Activated CD8-positive, alpha-beta T cell treated with anti-CD3 and anti-CD28 coated beads, Interleukin-2, amount 10 ng/mL, durations not matched to agents 7 days and 5 days (primary cell): ENCODE measurements around the gene TMEM232. TPM values are rescaled to one million over a fixed set of nuclear protein-coding genes. Genes with fewer than 3 reads are reported as not detected.

Source experiments
- ATAC-seq: fragments of 150-1000 bp; cut with Tn5 transposase; one replicate; pipeline ENCODE4 v1.10.0; 2021; ENCODE audit warnings: moderate library complexity
- CTCF ChIA-PET: fragments of 350-600 bp; sonication (Branson Sonifier 250); formaldehyde crosslinking; loops from one replicate; lab custom pipeline; 2021; ENCODE audit warnings: antibody characterized with exemption; lab: Charles Lee
- POLR2A ChIA-PET: fragments of 350-600 bp; sonication (Branson Sonifier 250); formaldehyde crosslinking; loops from one replicate; lab custom pipeline; 2021; ENCODE audit warnings: antibody characterized with exemption; lab: Charles Lee
- DNase-seq: peaks from one replicate; pipeline ENCODE4 v3.0.0-alpha.2; 2020
- H3K27ac Mint-ChIP-seq: one replicate; pipeline ENCODE4 v1.8.0; 2021; ENCODE audit warnings: mild to moderate bottlenecking, mixed read lengths
- H3K27me3 Mint-ChIP-seq: one replicate; pipeline ENCODE4 v1.8.0; 2021; ENCODE audit warnings: low read depth, mixed read lengths
- H3K36me3 Mint-ChIP-seq: one replicate; pipeline ENCODE4 v1.8.0; 2021; ENCODE audit warnings: low read depth, mixed read lengths
- H3K4me1 Mint-ChIP-seq: one replicate; pipeline ENCODE4 v1.8.0; 2021; ENCODE audit warnings: low read depth, mixed read lengths
- H3K4me3 Mint-ChIP-seq: one replicate; pipeline ENCODE4 v1.8.0; 2021; ENCODE audit warnings: mild to moderate bottlenecking, mixed read lengths
- H3K9me3 Mint-ChIP-seq: one replicate; pipeline ENCODE4 v1.8.0; 2022; ENCODE audit warnings: mixed read lengths; ENCODE audit not compliant: insufficient read depth
- total RNA-seq, 2 experiments: library from RNA; stranded (reverse); gene quantifications; one replicate each; pipeline ENCODE4 v1.2.3, GENCODE V29; 2021

Gene TMEM232
- total RNA-seq, 2 experiments from 2014 or later: 0.26 to 0.47 TPM

- Mint-ChIP-seq H3K4me1 (no peaks in the 10 kb centered on the region), H3K9me3 (no peaks in the 10 kb centered on the region), H3K36me3 (no peaks in the 10 kb centered on the region), H3K27me3 (peaks cover 3% of the 10 kb centered on the region), H3K27ac (no peak overlapping the region), H3K4me3 (no peak overlapping the region)
- no peak for DNase-seq
- no peak for ATAC-seq
- CTCF ChIA-PET: no interaction called here
- POLR2A ChIA-PET: no interaction called here
Measured at GRCh38 chr5:110653231-110653970, 73.1 kb downstream of the TMEM232 start.

- Mint-ChIP-seq H3K4me1 (no peaks in the 10 kb centered on the region), H3K27ac (no peak overlapping the region), H3K9me3 (no peaks in the 10 kb centered on the region), H3K36me3 (no peaks in the 10 kb centered on the region), H3K4me3 (no peak overlapping the region), H3K27me3 (peaks cover 3% of the 10 kb centered on the region)
- ATAC-seq (no peak), DNase-seq (no peak)
- CTCF ChIA-PET: no interaction called here
- POLR2A ChIA-PET: no interaction called here
Measured at GRCh38 chr5:110651507-110651906, 75.0 kb downstream of the TMEM232 start.

- Mint-ChIP-seq H3K27ac (no peak overlapping the region), H3K36me3 (no peaks in the 10 kb centered on the region), H3K4me3 (no peak overlapping the region), H3K9me3 (no peaks in the 10 kb centered on the region), H3K27me3 (peaks cover 5% of the 10 kb centered on the region), H3K4me1 (no peaks in the 10 kb centered on the region)
- ChIA-PET POLR2A (no interaction called here), CTCF (no interaction called here)
- DNase-seq (no peak), ATAC-seq (no peak)
Measured at GRCh38 chr5:110644357-110644756, 82.1 kb downstream of the TMEM232 start.

GRCh38 chr5:110638970-110639902 lies 87.2 kb downstream of the TMEM232 start:
- no peak overlapping the region for H3K27ac Mint-ChIP-seq
- H3K4me1 Mint-ChIP-seq: no peaks in the 10 kb centered on the region
- H3K9me3 Mint-ChIP-seq: no peaks in the 10 kb centered on the region
- H3K4me3 Mint-ChIP-seq: no peak overlapping the region
- no peak for ATAC-seq
- POLR2A ChIA-PET: no interaction called here
- H3K27me3 Mint-ChIP-seq: no peaks in the 10 kb centered on the region
- DNase-seq: no peak
- CTCF ChIA-PET: interaction anchor here (0.8 to 1.4 kb wide), 2 partner anchors 10 to 13 kb away, joined by 3 read pairs; no protein-coding TSS in a partner anchor
- no peaks in the 10 kb centered on the region for H3K36me3 Mint-ChIP-seq

GRCh38 chr5:110634475-110634874 lies 92.0 kb downstream of the TMEM232 start:
- ChIA-PET POLR2A (no interaction called here), CTCF (no interaction called here)
- no peaks in the 10 kb centered on the region for H3K27me3 Mint-ChIP-seq
- DNase-seq: no peak
- no peak for ATAC-seq
- no peaks in the 10 kb centered on the region for H3K4me1 Mint-ChIP-seq
- H3K36me3 Mint-ChIP-seq: no peaks in the 10 kb centered on the region
- no peak overlapping the region for H3K4me3 Mint-ChIP-seq
- H3K27ac Mint-ChIP-seq: no peak overlapping the region
- no peaks in the 10 kb centered on the region for H3K9me3 Mint-ChIP-seq

GRCh38 chr5:110631236-110631635 lies 95.2 kb downstream of the TMEM232 start:
- CTCF ChIA-PET: no interaction called here
- Mint-ChIP-seq H3K4me3 (no peak overlapping the region), H3K36me3 (no peaks in the 10 kb centered on the region), H3K27me3 (no peaks in the 10 kb centered on the region), H3K27ac (no peak overlapping the region), H3K4me1 (no peaks in the 10 kb centered on the region), H3K9me3 (no peaks in the 10 kb centered on the region)
- no peak for DNase-seq
- POLR2A ChIA-PET: no interaction called here
- no peak for ATAC-seq

- ChIA-PET CTCF (no interaction called here), POLR2A (no interaction called here)
- Mint-ChIP-seq H3K27me3 (no peaks in the 10 kb centered on the region), H3K27ac (no peak overlapping the region), H3K36me3 (no peaks in the 10 kb centered on the region), H3K4me1 (no peaks in the 10 kb centered on the region), H3K4me3 (no peak overlapping the region), H3K9me3 (no peaks in the 10 kb centered on the region)
- DNase-seq: no peak
- no peak for ATAC-seq
Measured at GRCh38 chr5:110630350-110630749, 96.1 kb downstream of the TMEM232 start.

- CTCF ChIA-PET: interaction anchor here (1.6 to 2.0 kb wide), 2 partner anchors 11 to 937 kb away, joined by 4 to 7 read pairs; no protein-coding TSS in a partner anchor
- Mint-ChIP-seq H3K4me3 (no peak overlapping the region), H3K9me3 (no peaks in the 10 kb centered on the region), H3K27me3 (no peaks in the 10 kb centered on the region), H3K27ac (no peak overlapping the region), H3K36me3 (no peaks in the 10 kb centered on the region), H3K4me1 (no peaks in the 10 kb centered on the region)
- ATAC-seq: no peak
- DNase-seq: no peak
- POLR2A ChIA-PET: no interaction called here
Measured at GRCh38 chr5:110625376-110625999, 101.0 kb downstream of the TMEM232 start.

GRCh38 chr5:110623874-110624273 lies 102.6 kb downstream of the TMEM232 start:
- ATAC-seq (no peak), DNase-seq (no peak)
- CTCF ChIA-PET: interaction anchor here (1.1 kb wide), 1 partner anchor 183 kb away, joined by 3 read pairs; no protein-coding TSS in a partner anchor
- no peak overlapping the region for H3K4me3 Mint-ChIP-seq
- H3K27me3 Mint-ChIP-seq: no peaks in the 10 kb centered on the region
- POLR2A ChIA-PET: no interaction called here
- H3K36me3 Mint-ChIP-seq: no peaks in the 10 kb centered on the region
- no peak overlapping the region for H3K27ac Mint-ChIP-seq
- H3K9me3 Mint-ChIP-seq: no peaks in the 10 kb centered on the region
- H3K4me1 Mint-ChIP-seq: no peaks in the 10 kb centered on the region

GRCh38 chr5:110618941-110619340 lies 107.5 kb downstream of the TMEM232 start:
- Mint-ChIP-seq H3K36me3 (no peaks in the 10 kb centered on the region), H3K9me3 (peaks cover 5% of the 10 kb centered on the region), H3K4me3 (no peak overlapping the region), H3K4me1 (no peaks in the 10 kb centered on the region), H3K27me3 (no peaks in the 10 kb centered on the region), H3K27ac (no peak overlapping the region)
- ATAC-seq: no peak
- DNase-seq: no peak
- POLR2A ChIA-PET: no interaction called here
- CTCF ChIA-PET: no interaction called here

- no peak for ATAC-seq
- DNase-seq: no peak
- POLR2A ChIA-PET: no interaction called here
- Mint-ChIP-seq H3K4me3 (no peak overlapping the region), H3K27me3 (no peaks in the 10 kb centered on the region), H3K27ac (no peak overlapping the region), H3K36me3 (no peaks in the 10 kb centered on the region), H3K4me1 (no peaks in the 10 kb centered on the region), H3K9me3 (peaks cover 5% of the 10 kb centered on the region)
- CTCF ChIA-PET: no interaction called here
Measured at GRCh38 chr5:110616009-110616408, 110.5 kb downstream of the TMEM232 start.
